ENCODE results near the gene ANKZF1. TPM values are rescaled to one million over a fixed set of nuclear protein-coding genes. Genes with fewer than 3 reads are reported as not detected.
"Not testable (repeated sequence)": the region's sequence is repeated elsewhere in the genome, so short reads cannot be mapped to it uniquely, and the experiment has no call there.

ANKZF1 gene
- polyA plus RNA-seq, 1 of the 3 experiments (the other 2 are of a cell fraction), result 22.3 TPM

DNA sequence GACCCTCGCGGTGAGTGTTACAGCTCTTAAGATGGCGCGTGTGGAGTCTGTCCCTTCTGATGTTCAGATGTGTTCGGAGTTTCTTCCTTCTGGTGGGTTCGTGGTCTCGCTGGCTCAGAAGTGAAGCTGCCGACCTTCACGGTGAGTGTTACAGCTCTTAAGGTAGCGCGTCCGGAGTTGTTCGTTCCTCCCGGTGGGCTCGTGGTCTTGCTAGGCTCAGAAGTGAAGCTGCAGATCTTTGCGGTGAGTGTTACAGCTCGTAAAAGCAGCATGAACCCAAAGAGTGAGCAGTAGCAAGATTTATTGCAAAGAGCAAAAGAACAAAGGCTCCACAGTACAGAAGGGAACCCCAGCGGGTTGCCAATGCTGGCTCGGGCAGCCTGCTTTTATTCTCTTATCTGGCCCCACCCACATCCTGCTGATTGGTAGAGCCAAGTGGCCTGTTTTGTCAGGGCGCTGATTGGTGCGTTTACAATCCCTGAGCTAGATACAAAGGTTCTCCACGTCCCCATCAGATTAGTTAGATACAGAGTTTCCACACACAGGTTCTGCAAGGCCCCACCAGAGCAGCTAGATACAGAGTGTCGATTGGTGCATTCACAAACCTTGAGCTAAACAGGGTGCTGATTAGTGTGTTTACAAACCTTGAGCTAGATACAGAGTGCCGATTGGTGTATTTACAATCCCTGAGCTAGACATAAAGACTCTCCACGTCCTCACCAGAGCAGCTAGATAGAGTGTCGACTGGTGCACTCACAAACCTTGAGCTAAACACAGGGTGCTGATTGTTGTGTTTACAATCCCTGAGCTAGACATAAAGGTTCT is 28.9 kb upstream of the ANKZF1 start:
- H3F3A ChIP-seq (replicated peaks; ENCODE audit: insufficient read depth); H3K9me3 ChIP-seq; H3K4me3 ChIP-seq (ENCODE audit: low read depth in 2 of 2, low read length in 1 of 2); H2AFZ ChIP-seq (ENCODE audit: low read depth); H3K4me2 ChIP-seq; H3K9ac ChIP-seq; DNase-seq; H3K27me3 ChIP-seq (ENCODE audit: insufficient read depth); H3K79me2 ChIP-seq (ENCODE audit: insufficient read depth); H3K27ac ChIP-seq (ENCODE audit: low read depth in 2 of 2, low read length in 1 of 2); H3K36me3 ChIP-seq (replicated peaks in 1 of 2; ENCODE audit: control insufficient read depth in 1 of 2, insufficient read depth in 2 of 2, low read length in 1 of 2); H3K4me1 ChIP-seq (ENCODE audit: control insufficient read depth in 1 of 2, insufficient read depth in 2 of 2, low read depth in 1 of 2, low read length in 1 of 2); H4K20me1 ChIP-seq (ENCODE audit: insufficient read depth); H3K9me2 ChIP-seq: not testable (repeated sequence)
- POLR2A ChIA-PET, result interaction anchor here (0.8 kb wide), 1 partner anchor 13 kb away, joined by 3 read pairs; no protein-coding TSS in a partner anchor
- 84% methylated on average over 22 of the region's 26 CpGs for WGBS (ENCODE audit: low lambda C conversion rate)
- CTCF ChIA-PET, result interaction anchor here (1.2 to 2.4 kb wide), 3 partner anchors 13 to 41 kb away, joined by 3 to 10 read pairs (median 9); partner anchors contain the start of gene NHEJ1

- not testable (repeated sequence) for H3K4me2 ChIP-seq; H3F3A ChIP-seq (replicated peaks; ENCODE audit: insufficient read depth); H3K36me3 ChIP-seq (replicated peaks in 1 of 2; ENCODE audit: control insufficient read depth in 1 of 2, insufficient read depth in 2 of 2, low read length in 1 of 2); H2AFZ ChIP-seq (ENCODE audit: low read depth); H3K79me2 ChIP-seq (ENCODE audit: insufficient read depth); DNase-seq; H3K4me1 ChIP-seq (ENCODE audit: control insufficient read depth in 1 of 2, insufficient read depth in 2 of 2, low read depth in 1 of 2, low read length in 1 of 2); H3K27me3 ChIP-seq (ENCODE audit: insufficient read depth); H3K4me3 ChIP-seq (ENCODE audit: low read depth in 2 of 2, low read length in 1 of 2); H3K9me3 ChIP-seq; H3K9ac ChIP-seq; H3K27ac ChIP-seq (ENCODE audit: low read depth in 2 of 2, low read length in 1 of 2); H3K9me2 ChIP-seq; H4K20me1 ChIP-seq (ENCODE audit: insufficient read depth)
- POLR2A ChIA-PET, result interaction anchor here (0.8 kb wide), 1 partner anchor 12 kb away, joined by 3 read pairs; no protein-coding TSS in a partner anchor
- CTCF ChIA-PET, result interaction anchor here (1.2 to 2.4 kb wide), 3 partner anchors 12 to 42 kb away, joined by 3 to 10 read pairs (median 3); partner anchors contain the start of gene NHEJ1
- 100% methylated on average over 2 of the region's 21 CpGs for WGBS (ENCODE audit: low lambda C conversion rate)
These were observed 28.3 kb upstream of the ANKZF1 start for GRCh38 chr2:219201331-219201730.

- H3F3A ChIP-seq (replicated peaks; ENCODE audit: insufficient read depth), result peaks cover 15% of the 10 kb centered on the region
- WGBS (ENCODE audit: low lambda C conversion rate), result 70% methylated on average over 7 of the region's 7 CpGs
- POLR2A ChIA-PET, result no interaction called here
- H3K9me2 ChIP-seq, result no peaks in the 10 kb centered on the region
- H3K36me3 ChIP-seq (replicated peaks in 1 of 2; ENCODE audit: control insufficient read depth in 1 of 2, insufficient read depth in 2 of 2, low read length in 1 of 2), result peaks cover 9 to 14% of the 10 kb centered on the region in 2 experiments
- H3K4me3 ChIP-seq (ENCODE audit: low read depth in 2 of 2, low read length in 1 of 2), result no peak overlapping the region
- no peak overlapping the region for H3K9ac ChIP-seq
- H4K20me1 ChIP-seq (ENCODE audit: insufficient read depth), result no peaks in the 10 kb centered on the region
- no peak overlapping the region for H2AFZ ChIP-seq (ENCODE audit: low read depth)
- CTCF ChIA-PET, result interaction anchor here (0.7 to 1.0 kb wide), 3 partner anchors 41 to 50 kb away, joined by 3 read pairs; partner anchors contain the start of genes GLB1L, NHEJ1 and STK16
- no peaks in the 10 kb centered on the region for H3K9me3 ChIP-seq
- no peak overlapping the region for H3K27ac ChIP-seq (ENCODE audit: low read depth in 2 of 2, low read length in 1 of 2)
- no peak overlapping the region for H3K4me2 ChIP-seq
- no peaks in the 10 kb centered on the region for H3K79me2 ChIP-seq (ENCODE audit: insufficient read depth)
- no peaks in the 10 kb centered on the region for H3K27me3 ChIP-seq (ENCODE audit: insufficient read depth)
- DNase-seq, result no peak
- H3K4me1 ChIP-seq (ENCODE audit: control insufficient read depth in 1 of 2, insufficient read depth in 2 of 2, low read depth in 1 of 2, low read length in 1 of 2), result peaks cover 13 to 20% of the 10 kb centered on the region in 2 experiments; a peak in 3 of 4 replicates
- no peak for TF ChIP-seq TEAD4 (IDR thresholded peaks at IDR 0.05; ENCODE audit: borderline replicate concordance, insufficient read depth)
- no peak for TF ChIP-seq GATA2 (CRISPR knock-in tag; IDR thresholded peaks at IDR 0.05)
- TF ChIP-seq POLR2AphosphoS5 (IDR thresholded peaks at IDR 0.05; ENCODE audit: low read depth, low read length), result no peak
These were observed 25.0 kb upstream of the ANKZF1 start for GRCh38 chr2:219204425-219205164.

Measured in SK-N-SH (cell line).